CD4-positive, alpha-beta T cell treated with Interleukin-15 for 1 hour (primary cell): Measurements from ENCODE around the gene SNTA1.
"Not testable (repeated sequence)": the region's sequence is repeated elsewhere in the genome, so short reads cannot be mapped to it uniquely, and the experiment has no call there.

ENCODE experiments used
- DNase-seq: peaks from one replicate; pipeline ENCODE4 v3.0.0-alpha.2; 2020

SNTA1 gene

DNA sequence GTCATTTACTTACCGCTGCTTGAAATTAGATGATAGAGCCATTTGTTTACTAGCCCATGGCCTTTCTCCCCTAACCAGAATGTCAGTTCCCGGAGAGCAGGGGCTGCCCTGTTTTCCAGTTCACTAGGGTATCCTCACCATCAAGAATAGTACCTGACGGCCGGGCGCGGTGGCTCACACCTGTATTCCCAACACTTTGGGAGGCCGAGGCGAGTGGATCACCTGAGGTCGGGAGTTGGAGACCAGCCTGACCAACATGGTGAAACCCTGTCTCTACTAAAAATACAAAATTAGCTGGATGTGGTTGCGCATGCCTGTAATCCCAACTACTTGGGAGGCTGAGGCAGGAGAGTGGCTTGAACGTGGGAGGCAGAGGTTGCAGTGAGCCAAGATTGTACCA is 19.7 kb downstream of the SNTA1 start:
- not testable (repeated sequence) for DNase-seq

DNA sequence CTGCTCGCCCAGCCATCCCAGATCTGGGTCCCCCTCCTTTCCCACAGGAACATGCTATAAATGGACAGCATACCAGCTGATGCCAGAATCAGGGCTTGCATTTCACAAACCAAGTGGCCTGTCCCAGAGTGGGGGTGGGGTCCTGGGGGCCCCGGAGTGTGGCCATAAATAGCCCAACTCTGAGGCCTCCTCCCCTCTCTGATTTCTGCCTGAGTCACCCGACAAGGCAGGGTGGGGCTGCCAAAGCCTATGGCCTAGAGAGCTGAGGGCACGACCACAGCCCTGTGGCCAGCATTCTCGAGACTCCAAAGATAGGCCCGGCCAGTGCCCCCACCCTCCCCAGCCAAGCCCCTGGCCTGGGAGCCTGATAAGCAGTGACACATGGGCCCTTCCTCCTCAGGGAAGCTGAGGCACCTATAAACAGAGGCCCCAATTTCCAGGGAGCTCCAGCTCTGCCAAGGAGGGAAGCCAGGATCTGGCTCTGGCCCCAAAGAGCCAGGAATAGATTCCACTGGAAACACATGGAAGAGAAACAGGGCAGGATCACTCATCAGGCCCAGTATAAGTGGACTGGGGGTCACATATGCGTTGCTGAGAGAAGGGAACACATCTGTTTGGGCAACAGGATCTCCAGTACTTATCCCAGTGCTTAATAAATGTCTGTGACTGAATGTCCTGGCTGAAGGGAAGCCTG is 20.3 kb downstream of the SNTA1 start:
- no peak for DNase-seq

DNA sequence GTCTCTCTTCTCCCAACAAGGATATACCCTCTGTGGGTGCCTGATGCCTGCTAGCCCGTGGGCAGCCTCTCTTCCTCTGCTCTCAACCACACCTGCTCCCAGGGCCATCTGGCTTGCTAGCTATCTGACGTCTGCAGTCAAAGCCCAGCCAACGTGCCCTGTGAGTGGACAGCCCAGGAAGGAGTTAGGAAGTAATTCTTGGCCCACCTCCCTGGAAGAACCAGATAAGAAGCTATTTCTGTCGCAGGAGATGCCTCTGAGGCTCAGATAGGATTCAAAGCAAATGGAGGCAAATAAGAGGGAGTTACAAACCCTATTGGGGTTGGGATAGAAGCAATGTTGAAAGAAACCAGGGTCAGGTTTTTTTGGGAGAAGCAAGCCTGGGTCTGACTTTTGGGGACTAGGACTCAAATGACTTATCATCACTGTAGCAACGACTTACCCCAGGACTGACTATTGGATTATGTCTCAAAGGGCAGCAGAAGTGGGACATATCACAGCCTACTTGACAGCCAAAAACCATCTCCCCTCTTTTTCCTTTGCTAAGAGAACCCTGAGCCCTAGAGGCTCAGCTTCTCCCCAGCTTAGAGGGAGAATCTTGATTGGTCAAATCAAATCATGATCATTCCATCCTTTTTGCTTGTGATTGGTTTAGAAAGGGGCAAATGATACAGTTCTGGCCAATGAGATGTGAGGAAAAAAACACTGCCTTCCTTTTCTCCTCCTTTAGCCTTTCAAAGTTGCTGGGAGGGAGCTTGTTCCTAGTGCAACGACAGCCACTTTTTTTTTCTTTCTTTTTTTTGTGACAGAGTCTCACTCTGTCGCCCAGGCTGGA is 24.2 kb downstream of the SNTA1 start:
- DNase-seq: no peak

DNA sequence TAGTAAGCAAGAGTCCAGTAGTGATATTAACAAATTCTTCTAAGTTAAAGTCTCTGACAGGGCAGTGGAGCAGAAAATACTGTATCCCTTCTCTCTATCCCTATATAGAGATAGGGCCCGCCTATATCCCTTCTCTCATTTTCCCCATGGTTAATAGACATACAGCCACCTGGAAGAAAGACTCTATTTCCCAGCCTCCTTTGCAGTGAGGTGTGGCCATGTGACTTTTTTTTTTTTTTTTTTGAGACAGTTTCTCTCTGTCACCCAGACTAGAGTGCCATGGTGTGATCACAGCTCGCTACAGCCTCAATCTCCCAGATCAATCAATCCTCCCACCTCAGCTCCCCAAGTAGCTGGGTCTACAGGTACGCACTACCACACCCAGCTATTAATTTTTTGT is 25.5 kb downstream of the SNTA1 start:
- DNase-seq: no peak

DNA sequence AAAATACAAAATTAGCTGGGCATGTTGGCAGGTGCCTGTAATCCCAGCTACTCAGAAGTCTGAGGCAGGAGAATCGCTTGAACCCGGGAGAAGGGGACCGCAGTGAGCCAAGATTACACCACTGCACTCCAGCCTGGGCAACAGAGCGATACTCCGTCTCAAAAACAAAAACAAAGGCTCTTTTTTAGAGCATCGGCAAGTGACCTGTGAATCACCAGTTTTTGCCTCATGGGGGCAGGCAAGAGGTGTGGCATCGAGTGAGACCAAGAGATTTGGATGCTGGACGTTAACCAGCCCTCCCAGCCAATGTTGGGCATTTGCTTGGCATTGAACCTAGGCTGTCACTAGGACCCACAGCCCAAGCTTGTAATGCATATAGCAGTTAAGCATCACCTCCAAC is 27.6 kb downstream of the SNTA1 start:
- no peak for DNase-seq

DNA sequence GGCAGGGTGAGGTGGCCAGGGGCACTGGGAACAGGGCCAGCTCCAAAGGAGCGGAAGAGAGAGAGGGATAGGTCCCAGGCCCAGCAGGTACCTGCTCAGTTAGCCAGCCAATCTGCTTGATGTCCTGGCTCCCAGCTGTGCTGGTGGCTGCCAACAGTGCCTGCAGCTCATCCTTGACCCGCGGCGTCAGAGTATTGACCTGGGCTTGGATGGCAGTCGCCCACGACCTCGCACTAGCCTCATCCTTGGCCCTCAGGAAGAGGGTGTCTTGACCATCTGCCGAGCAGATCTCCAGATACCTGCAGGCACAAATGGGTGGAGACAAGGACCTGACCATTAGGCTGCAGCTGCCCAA is 31.1 kb downstream of the SNTA1 start:
- DNase-seq: no peak

DNA sequence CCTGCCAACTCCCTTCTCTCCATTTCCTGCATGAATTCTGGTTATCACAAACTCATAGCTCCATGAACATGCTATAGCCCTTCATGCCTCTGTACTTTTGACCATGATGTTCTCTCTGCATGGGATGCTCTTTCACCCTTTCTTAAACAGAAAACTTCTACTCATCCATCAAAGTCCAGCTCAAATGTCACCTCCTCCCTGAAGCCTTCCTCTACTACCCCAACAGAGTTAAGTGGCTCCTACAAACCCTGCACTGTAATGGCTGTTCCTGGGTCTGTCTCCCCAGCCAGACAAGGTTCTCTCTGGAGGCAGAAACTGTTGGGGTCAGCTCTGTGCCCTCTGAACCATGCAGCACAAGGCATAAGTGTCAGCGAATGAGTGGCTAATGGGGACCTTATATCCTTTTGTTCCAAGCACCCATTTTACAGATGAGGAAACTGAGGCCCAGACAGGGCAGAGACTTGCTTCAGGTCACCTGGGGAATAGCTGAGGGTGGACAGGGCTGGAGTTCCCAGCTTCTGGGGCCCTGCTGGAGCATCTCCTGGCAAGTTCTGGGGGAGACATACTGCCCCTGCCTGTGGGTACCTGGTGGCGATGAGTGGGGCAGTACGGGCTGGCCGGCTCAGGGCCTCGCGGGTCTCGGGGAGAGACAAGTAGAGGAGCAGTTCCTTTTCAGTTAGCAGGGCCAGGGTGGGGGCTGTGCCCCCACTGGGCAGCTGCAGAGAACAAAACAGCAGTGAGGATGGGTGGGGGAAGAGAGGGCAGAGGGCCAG is 31.7 kb downstream of the SNTA1 start:
- DNase-seq: no peak

DNA sequence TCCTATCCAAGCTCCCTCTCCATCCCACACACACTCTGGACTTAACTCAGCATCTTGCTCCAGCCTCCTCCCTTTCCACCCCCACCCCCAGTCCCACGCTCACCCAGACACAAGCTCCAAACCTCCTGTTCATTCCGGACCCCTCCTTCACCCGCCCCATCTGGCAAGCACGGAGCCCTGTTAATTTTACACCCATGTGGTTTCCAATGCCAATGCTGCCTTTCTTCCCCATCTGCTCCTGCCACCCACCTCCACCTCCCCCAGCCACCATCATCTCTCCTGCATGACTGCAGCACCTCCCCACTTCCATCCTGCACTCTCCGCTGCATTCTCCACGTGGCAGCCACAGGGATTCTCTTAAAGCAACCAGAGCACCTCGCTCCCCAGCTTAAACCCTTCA is 32.3 kb downstream of the SNTA1 start:
- no peak for DNase-seq

DNA sequence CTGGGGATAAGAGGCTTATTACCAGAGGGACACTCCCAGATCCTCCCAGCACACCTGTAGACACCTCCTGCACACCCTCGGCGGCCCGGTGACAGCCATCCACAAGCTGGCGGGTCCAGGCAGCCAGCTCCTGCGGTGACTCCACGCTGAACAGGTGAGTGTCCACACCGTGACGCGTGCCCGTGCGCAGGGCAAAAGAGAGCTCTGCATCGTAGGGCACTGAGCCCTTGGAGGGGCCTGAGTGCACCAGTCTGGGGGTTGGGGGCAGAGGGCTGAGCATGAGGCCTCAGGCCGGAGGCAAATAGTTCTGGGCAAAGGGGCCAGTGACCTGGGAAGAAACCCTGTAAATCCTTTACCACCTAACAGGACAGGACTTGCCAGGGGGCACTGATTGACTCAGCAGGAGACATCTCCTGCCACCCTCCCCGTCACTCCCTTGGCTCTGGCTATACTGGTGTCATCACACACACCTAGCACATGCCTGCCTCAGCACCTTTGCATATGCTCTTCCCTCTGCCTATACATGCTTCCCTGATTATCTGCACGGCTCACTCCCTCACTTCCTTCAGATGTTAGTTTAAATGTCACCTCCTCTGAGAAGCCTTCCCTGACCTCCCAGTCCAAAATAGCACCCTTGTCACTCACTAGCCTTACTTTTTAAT is 33.4 kb downstream of the SNTA1 start:
- DNase-seq: no peak

DNA sequence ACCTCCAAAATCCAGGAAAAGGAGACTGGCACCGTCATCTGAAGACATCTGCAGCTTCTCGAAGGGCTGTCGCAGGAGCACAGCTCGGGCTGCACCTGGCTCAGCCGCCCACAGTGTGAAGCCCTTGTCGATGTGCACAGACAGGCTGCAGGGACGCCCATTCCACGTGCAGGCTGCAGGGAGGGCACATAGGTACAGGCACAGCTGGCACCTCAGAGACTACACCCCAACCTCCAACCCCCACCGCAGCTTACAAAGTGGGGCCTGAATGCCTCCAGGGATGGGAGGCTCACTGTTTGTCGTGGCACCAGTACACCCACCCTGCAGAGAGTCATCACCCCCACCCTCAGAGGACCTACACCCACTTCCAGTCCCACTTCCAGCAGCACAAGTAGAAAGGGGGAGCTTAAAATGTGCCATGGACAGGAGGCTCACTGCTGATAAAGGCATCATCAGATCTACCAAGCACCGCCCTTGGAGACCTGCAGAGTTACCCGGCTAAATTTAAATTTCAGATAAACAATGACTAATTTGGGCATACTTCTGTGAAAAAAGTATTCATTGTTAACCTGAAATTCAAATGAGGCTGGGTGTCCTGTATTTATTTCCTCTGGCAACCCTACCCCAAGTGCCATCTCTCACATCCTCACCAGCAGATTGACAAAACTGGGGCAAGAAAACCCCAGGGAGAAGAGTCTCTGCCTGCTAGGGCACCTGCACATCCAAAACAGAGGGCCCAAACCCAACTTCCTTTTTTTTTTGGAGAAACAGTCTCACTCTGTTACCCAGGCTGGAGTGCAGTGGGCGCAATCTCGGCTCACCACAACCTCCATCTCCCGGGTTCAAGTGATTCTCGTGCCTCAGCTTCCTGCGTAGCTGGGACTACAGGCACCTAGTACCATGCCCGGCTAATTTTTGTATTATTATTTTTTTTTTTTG is 34.6 kb downstream of the SNTA1 start:
- peak; percentile 42 for DNase-seq

DNA sequence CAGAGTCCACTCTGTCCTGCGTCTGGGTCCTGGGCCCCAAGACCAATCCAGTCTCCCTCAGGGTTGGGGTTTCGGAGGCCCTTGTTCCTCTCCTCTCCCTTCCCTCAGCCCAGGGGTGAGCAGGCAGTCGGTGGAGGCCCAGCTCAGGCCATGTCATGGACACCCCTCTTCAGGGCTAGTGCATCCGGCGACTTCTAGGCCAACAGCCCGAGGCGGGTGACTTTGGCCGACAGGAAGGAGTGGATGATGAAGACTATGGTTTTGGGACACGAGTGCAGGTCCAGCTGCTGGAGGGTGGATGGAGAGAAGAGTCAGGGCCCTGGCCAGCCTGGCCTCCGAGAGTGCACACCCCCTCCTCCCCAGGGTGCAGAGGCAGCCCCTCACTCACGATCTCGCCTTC is 35.2 kb downstream of the SNTA1 start:
- no peak for DNase-seq

DNA sequence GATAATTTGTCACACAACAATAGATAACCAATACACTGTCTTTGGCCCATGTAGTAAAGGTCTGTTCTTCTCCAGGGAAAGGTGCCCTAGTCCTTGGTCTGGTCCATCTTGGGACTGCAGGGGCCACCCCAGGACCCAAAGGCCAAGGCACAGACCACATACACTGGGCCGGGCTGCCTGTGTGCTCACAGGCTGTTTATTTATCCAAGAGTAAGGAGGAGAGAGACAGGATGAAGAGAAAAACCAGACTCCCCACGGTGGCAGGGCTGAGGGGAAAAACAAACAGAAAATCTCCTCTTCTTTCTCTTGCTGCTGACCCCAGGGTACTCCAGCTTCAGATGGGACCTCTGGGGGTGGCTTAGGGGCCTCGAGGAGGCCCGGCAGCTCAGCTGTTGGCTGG is 35.8 kb downstream of the SNTA1 start:
- DNase-seq: no peak

DNA sequence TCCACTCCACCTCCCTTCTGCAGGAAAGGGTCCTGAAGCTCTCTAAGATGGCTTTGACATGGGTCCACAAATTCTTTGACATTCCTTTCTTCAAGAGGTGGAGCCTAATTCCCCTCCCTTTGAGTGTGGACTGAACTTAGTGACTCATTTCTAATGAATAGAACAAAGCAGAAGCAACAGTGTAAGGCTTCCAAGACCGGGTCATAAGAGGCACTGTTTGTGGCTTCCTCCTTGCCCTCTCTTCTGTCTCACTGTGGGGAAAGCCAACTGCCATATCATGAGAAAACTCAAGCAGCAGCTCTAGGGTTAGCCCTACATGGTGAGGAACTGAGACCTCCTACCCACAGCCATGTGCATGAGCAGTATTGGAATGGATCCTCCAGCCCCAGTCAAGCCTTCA is 36.3 kb downstream of the SNTA1 start:
- no peak for DNase-seq

DNA sequence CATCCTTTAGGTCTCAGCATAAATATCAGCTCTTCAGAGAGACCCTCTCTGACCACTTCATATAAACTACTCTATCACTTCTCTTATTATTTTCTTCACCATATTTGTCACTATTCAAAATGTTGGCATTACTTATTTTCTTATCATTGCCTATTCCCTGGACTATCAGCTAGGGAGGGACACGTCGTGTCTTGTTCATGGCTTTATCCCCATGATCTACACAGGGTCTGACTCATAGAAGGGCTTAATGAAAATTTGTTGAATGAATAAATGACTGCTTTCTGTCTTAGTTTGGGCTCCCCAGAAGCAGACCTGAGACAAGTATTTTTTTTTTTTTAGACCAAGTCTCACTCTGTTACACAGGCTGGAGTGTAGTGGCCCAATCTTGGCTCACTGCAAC is 39.3 kb downstream of the SNTA1 start:
- DNase-seq: no peak

DNA sequence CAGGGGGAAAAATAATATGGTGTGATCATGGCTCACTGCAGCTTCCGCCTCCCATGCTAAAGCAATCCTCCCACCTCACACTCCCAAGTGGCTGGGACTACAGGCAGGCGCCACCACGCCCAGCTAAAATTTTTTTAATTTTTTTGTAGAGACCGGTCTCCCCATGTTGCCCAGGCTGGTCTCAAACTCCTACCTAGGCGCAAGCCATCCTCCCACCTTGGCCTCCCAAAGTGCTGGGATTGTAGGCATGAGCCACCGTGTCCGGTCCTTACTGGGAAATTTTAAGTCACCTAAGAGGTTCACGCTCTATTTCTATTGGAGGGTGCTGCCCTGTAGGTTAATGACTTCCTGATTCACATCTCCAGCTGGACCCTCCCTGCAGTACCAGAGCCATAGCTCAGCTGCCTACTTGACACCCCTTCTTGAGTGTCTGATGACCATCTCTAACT is 41.6 kb downstream of the SNTA1 start:
- DNase-seq: no peak

DNA sequence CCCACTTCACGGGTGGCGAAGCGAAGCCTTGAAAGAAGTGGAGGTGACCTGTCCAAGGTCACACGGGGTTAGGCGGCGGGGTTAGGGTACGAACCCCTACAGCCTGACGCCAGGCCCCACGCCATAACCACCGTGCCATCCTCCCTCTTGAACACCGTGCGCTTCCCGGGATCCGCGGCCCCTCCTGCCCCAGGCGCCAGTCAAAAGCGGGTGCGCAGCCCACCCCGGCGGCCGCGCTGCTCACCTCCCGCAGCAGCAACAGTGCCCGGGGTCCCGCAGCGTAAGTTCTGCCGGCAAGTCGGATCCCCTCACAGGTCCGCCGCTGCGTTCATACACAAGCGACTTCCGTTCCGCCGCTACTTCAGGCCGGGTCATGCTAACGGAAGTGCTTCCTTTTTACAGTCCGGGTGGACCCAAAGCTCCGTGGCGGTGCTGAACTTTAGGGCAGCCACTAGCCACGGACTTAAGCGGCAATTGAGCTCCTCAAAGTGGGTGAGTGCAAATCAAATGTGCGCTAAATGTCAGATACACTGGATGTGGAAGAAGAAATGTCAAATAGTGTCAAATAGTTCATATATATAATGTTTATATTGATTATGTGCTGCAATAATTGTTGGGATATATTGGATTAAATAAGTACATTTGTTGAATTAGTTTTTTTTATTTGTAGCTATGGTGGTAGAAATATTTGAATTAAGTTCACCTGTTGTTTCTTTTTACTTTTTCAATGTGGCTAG is 42.2 kb downstream of the SNTA1 start, which contains the start of gene CDK5RAP1:
TSS of gene CDK5RAP1 (minus strand) at position 336 of the 737 bp plus-strand sequence. CDS start 4,455 bp downstream, outside the sequence.
- DNase-seq: peak; percentile 84

DNA sequence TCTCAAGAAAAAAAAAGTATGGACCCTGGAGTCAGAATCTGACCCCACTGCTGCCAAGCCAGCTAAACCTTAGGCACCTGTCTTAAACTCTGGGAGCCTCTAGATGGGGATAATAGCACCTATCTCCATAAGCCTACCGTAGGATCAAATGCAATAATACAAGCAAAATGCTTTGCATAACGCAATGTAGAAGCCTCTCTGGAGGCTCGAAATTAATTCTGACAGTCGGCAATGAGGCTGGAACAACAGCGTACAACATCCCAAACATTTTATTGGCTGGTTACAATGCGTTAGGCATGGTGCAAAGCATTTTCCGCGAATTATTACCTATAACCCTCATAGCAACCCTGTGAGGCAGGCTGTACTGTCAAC is 42.8 kb downstream of the SNTA1 start:
- DNase-seq: no peak

DNA sequence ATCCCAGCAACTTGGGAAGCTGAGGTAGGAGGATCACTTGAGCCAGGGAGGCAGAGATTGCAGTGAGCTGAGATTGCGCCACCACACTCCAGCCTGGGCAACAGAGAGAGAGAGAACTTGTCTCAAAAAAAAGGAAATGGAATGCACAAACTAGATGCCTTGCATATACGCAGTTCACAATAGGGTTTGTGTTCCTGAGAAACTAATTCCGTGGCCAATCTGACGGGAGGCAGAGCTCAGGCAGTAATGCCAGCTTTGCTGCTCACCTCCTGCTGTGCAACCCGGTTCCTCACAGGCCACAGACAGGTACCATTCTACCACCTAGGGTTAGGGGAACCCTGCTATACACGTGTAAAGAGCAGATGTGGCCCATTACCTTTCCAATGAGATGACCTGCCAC is 43.6 kb downstream of the SNTA1 start:
- no peak for DNase-seq

DNA sequence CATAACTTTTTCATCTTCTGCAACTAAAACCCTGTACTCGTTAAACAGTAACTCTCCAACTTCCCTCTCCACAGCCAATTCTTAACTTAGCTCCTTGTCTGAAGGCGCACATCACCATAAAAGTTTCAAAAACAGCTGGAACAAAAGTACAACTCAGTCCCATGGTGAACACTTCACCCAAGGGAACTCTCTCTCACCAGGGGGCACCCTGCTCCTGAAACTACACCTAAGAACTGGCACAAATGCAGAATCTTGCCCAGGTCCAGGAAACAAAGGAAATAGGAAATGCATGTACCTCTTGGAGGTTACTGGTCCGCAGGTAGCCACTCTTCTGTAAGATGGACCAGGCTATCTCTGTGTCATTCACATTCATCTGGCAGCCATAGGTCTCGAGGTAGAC is 48.8 kb downstream of the SNTA1 start:
- no peak for DNase-seq

DNA sequence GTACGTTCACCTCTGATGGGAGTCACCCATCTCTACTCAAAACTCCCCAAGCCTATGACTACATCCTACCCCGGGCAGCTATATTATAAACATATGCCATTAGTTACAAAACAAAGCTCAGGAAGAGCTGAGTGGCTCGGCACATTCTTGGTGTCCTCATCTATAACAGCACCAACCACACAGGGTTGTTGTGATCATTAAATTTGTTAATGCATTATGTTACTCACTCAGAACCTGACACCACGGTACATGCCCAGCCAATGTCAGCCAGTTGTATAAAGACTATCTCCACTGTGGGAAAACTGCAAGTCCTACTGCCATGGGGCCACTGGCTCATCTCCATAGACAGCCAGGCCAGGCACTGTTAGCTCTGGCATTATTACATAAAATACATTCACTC is 50.0 kb downstream of the SNTA1 start:
- no peak for DNase-seq

DNA sequence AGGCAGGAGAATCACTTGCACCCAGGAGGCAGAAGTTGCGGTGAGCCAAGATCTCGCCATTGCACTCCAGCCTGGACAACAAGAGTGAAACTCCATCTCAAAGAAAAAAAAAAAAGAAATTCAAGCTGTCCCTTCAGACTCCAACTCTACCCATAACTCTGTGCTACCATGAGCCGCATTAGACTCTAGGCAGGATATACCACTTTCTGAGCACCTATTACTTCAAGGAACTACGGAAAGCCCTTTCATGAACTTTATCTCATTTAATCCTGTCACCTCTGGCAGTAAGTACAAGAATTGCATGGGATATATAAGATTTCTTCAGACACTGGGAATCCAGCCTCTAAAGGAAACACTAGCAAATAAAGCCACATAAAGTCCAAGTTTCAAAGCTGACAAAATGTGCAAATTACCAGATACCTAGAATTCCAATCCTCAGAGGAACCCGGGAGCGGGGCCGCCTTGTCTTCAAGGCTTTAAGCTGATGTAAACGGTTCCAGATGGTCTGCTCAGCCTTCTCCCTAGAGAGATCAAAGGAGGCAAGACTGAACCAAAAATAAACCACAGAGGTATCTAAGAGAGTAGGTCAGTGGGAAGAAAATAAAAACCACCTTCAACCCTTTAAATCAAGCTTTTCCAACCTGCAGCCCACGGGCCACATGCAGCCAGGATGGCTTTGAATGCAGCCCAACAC is 51.7 kb downstream of the SNTA1 start:
- DNase-seq: no peak
